Osteocyte (in vitro differentiated cells): ENCODE data around the gene PER1. TPM values are rescaled to one million over a fixed set of nuclear protein-coding genes. Genes with fewer than 3 reads are reported as not detected.

Source experiments
- DNase-seq: peaks from one replicate; pipeline ENCODE4 v3.0.0; 2021; ENCODE audit warnings: mixed read lengths; ENCODE audit not compliant: unreplicated experiment; ENCODE audit errors: extremely low spot score
- H3K27ac Mint-ChIP-seq: one replicate; pipeline ENCODE4 v1.8.0; 2021; ENCODE audit warnings: mild to moderate bottlenecking, mixed read lengths; ENCODE audit not compliant: unreplicated experiment
- H3K27me3 Mint-ChIP-seq: one replicate; pipeline ENCODE4 v1.8.0; 2021; ENCODE audit warnings: mixed read lengths; ENCODE audit not compliant: unreplicated experiment
- H3K36me3 Mint-ChIP-seq: one replicate; pipeline ENCODE4 v1.8.0; 2021; ENCODE audit warnings: mixed read lengths; ENCODE audit not compliant: unreplicated experiment
- H3K4me1 Mint-ChIP-seq: one replicate; pipeline ENCODE4 v1.8.0; 2021; ENCODE audit warnings: mixed read lengths; ENCODE audit not compliant: unreplicated experiment
- H3K4me3 Mint-ChIP-seq: one replicate; pipeline ENCODE4 v1.8.0; 2021; ENCODE audit warnings: mild to moderate bottlenecking, moderate library complexity, mixed read lengths; ENCODE audit not compliant: unreplicated experiment
- H3K9me3 Mint-ChIP-seq: one replicate; pipeline ENCODE4 v1.8.0; 2021; ENCODE audit warnings: mixed read lengths; ENCODE audit not compliant: unreplicated experiment
- CTCF ChIP-seq: fragments of 200-600 bp; sonication (generic); IDR thresholded peaks from 2 replicates; pipeline ENCODE4 v1.5.0; 2021; ENCODE audit warnings: antibody characterized with exemption, mild to moderate bottlenecking, moderate library complexity
- total RNA-seq: library from RNA; stranded (reverse); gene quantifications from 2 replicates; pipeline ENCODE4 v1.2.1, GENCODE V29; 2021

PER1 gene
- total RNA-seq, 1 donor from 2014 or later, result 173 TPM

GRCh38 chr17:8151641-8152111 lies 528 bp downstream of the PER1 start:
- Mint-ChIP-seq H3K36me3 (peaks cover 21% of the 10 kb centered on the region), H3K9me3 (no peaks in the 10 kb centered on the region), H3K27me3 (no peaks in the 10 kb centered on the region), H3K4me1 (peaks cover 46% of the 10 kb centered on the region), H3K27ac (no peak overlapping the region), H3K4me3 (peak overlapping the region; percentile 91)
- no peak for TF ChIP-seq CTCF
- DNase-seq, result no peak

GRCh38 chr17:8151120-8151640 lies 1.0 kb downstream of the PER1 start:
- peak overlapping the region; percentile 91 for H3K4me3 Mint-ChIP-seq

GRCh38 chr17:8150194-8151119 lies 1.7 kb downstream of the PER1 start:
- H3K27me3 Mint-ChIP-seq, result no peaks in the 10 kb centered on the region
- H3K27ac Mint-ChIP-seq, result peak overlapping the region; percentile 41
- no peak for TF ChIP-seq CTCF
- DNase-seq, result no peak
- peaks cover 31% of the 10 kb centered on the region for H3K36me3 Mint-ChIP-seq
- no peaks in the 10 kb centered on the region for H3K9me3 Mint-ChIP-seq
- peak overlapping the region; percentile 91 for H3K4me3 Mint-ChIP-seq
- peaks cover 44% of the 10 kb centered on the region for H3K4me1 Mint-ChIP-seq

More at GRCh38 chr17:8151120-8151640, 1.0 kb downstream of the PER1 start:
- DNase-seq, result peak; percentile 94
- Mint-ChIP-seq H3K27ac (peak overlapping the region; percentile 41), H3K4me1 (peaks cover 46% of the 10 kb centered on the region), H3K27me3 (no peaks in the 10 kb centered on the region), H3K9me3 (no peaks in the 10 kb centered on the region), H3K36me3 (peaks cover 26% of the 10 kb centered on the region)
- no peak for TF ChIP-seq CTCF

GRCh38 chr17:8149419-8150193 lies 2.6 kb downstream of the PER1 start:
- TF ChIP-seq CTCF, result no peak
- DNase-seq, result no peak
- no peaks in the 10 kb centered on the region for H3K27me3 Mint-ChIP-seq
- H3K9me3 Mint-ChIP-seq, result no peaks in the 10 kb centered on the region
- peaks cover 36% of the 10 kb centered on the region for H3K36me3 Mint-ChIP-seq
- H3K4me1 Mint-ChIP-seq, result peaks cover 36% of the 10 kb centered on the region
- peak overlapping the region; percentile 54 for H3K27ac Mint-ChIP-seq
- H3K4me3 Mint-ChIP-seq, result no peak overlapping the region
